Measurements from ENCODE around the gene LRRC47.

Gene LRRC47

GRCh38 chr1:3733883-3734589, 62.3 kb downstream of the LRRC47 start:
- no peak for DNase-seq

- no peak for DNase-seq
Observed at GRCh38 chr1:3733094-3733882, 63.0 kb downstream of the LRRC47 start.

- DNase-seq, result no peak
Observed at GRCh38 chr1:3732434-3733093, 63.7 kb downstream of the LRRC47 start.

GRCh38 chr1:3731583-3732433, 64.5 kb downstream of the LRRC47 start:
- peak in 18 of 51 donors; percentile 11 to 63 (median 35) for DNase-seq

- no peak for DNase-seq
Observed at GRCh38 chr1:3730543-3731247, 65.6 kb downstream of the LRRC47 start.

GRCh38 chr1:3729594-3730542, 66.4 kb downstream of the LRRC47 start:
- DNase-seq, result no peak
